Measurements from ENCODE around the gene SLC27A5. TPM values are rescaled to one million over a fixed set of nuclear protein-coding genes. Genes with fewer than 3 reads are reported as not detected.

Gene SLC27A5
- total and polyA plus RNA-seq, 2 of the 13 experiments (the other 11 are each of a cell fraction or from before 2014, with no cell fraction given), result 30.3 to 40.2 TPM

- TF ChIP-seq, protein P1, sequence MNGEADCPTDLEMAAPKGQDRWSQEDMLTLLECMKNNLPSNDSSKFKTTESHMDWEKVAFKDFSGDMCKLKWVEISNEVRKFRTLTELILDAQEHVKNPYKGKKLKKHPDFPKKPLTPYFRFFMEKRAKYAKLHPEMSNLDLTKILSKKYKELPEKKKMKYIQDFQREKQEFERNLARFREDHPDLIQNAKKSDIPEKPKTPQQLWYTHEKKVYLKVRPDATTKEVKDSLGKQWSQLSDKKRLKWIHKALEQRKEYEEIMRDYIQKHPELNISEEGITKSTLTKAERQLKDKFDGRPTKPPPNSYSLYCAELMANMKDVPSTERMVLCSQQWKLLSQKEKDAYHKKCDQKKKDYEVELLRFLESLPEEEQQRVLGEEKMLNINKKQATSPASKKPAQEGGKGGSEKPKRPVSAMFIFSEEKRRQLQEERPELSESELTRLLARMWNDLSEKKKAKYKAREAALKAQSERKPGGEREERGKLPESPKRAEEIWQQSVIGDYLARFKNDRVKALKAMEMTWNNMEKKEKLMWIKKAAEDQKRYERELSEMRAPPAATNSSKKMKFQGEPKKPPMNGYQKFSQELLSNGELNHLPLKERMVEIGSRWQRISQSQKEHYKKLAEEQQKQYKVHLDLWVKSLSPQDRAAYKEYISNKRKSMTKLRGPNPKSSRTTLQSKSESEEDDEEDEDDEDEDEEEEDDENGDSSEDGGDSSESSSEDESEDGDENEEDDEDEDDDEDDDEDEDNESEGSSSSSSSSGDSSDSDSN (CRISPR knock-in tag; IDR thresholded peaks at IDR 0.05), result peak; percentile 35; the same call in 1 of the 2 replicates
- TF ChIP-seq KLF15 (CRISPR knock-in tag; IDR thresholded peaks at IDR 0.05; ENCODE audit: borderline replicate concordance) (no peak), FOSL2 (CRISPR knock-in tag; IDR thresholded peaks at IDR 0.05) (no peak), PRMT3 (CRISPR knock-in tag; IDR thresholded peaks at IDR 0.05; ENCODE audit: borderline replicate concordance, low read depth) (no peak), ZNF784 (CRISPR knock-in tag; IDR thresholded peaks at IDR 0.05; ENCODE audit: borderline replicate concordance) (no peak), HMGA1 (CRISPR knock-in tag; conservative IDR thresholded peaks at IDR 0.05) (no peak), AKNA (CRISPR knock-in tag; IDR thresholded peaks at IDR 0.05; ENCODE audit: borderline replicate concordance) (no peak), JDP2 (CRISPR knock-in tag; IDR thresholded peaks at IDR 0.05; ENCODE audit: borderline replicate concordance) (no peak), RFXAP (CRISPR knock-in tag; IDR thresholded peaks at IDR 0.05; ENCODE audit: borderline replicate concordance) (0 out of 2 replicates have a peak, but pooled peaks have one; percentile 24), ZNF280D (CRISPR knock-in tag; IDR thresholded peaks at IDR 0.05) (no peak), FLYWCH1 (CRISPR knock-in tag; IDR thresholded peaks at IDR 0.05) (0 out of 2 replicates have a peak, but pooled peaks have one; percentile 10), ZMAT5 (CRISPR knock-in tag; IDR thresholded peaks at IDR 0.05; ENCODE audit: borderline replicate concordance, low read depth) (no peak), JUN (CRISPR knock-in tag; IDR thresholded peaks at IDR 0.05) (no peak), NFRKB (IDR thresholded peaks at IDR 0.05) (no peak)
- TF ChIP-seq, protein P2, sequence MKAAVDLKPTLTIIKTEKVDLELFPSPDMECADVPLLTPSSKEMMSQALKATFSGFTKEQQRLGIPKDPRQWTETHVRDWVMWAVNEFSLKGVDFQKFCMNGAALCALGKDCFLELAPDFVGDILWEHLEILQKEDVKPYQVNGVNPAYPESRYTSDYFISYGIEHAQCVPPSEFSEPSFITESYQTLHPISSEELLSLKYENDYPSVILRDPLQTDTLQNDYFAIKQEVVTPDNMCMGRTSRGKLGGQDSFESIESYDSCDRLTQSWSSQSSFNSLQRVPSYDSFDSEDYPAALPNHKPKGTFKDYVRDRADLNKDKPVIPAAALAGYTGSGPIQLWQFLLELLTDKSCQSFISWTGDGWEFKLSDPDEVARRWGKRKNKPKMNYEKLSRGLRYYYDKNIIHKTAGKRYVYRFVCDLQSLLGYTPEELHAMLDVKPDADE (CRISPR knock-in tag; IDR thresholded peaks at IDR 0.05), result no peak
Measured at GRCh38 chr19:58451358-58452101, 60.3 kb downstream of the SLC27A5 start, which contains the start of gene ZNF324B (continued).

Data from HepG2 (cell line).